K562 (cell line): Measurements from ENCODE around the gene CAMSAP3. TPM values are rescaled to one million over a fixed set of nuclear protein-coding genes. Genes with fewer than 3 reads are reported as not detected.

ENCODE experiments used
- BCL6 ChIP-seq: fragments of 250-450 bp; sonication (Bioruptor Pico); IDR thresholded peaks from 2 replicates; pipeline ENCODE4 v1.4.0; 2020
- BCLAF1 ChIP-seq, 2 experiments: fragments of 450-650 bp in 1 of 2; IDR thresholded peaks; 2 replicates each; pipeline ENCODE4 v1.6.1; 2011 to 2017; ENCODE audit warnings: low read depth in 2 of 2, antibody characterized with exemption in 1 of 2, borderline replicate concordance in 1 of 2, low read length in 1 of 2, mild to moderate bottlenecking in 1 of 2, mixed read lengths in 1 of 2; ENCODE audit not compliant: control insufficient read depth in 1 of 2
- CGGBP1 ChIP-seq: fragments of 250-450 bp; sonication (Bioruptor Pico); IDR thresholded peaks from 2 replicates; pipeline ENCODE4 v1.9.0; 2021; ENCODE audit warnings: mild to moderate bottlenecking
- CHD1 ChIP-seq: fragments of 200-600 bp; sonication (generic); IDR thresholded peaks from one replicate; pipeline ENCODE4 v1.6.1; 2012; ENCODE audit warnings: mild to moderate bottlenecking, moderate library complexity, low read length, inconsistent platforms
- ELF2 ChIP-seq: fragments of 250-450 bp; sonication (Bioruptor Pico); IDR thresholded peaks from 2 replicates; pipeline ENCODE4 v1.5.0; 2021; ENCODE audit warnings: mild to moderate bottlenecking
- ETS1 ChIP-seq: conservative IDR thresholded peaks from 2 replicates; pipeline ENCODE4 v1.6.1; 2011; ENCODE audit warnings: low read depth, mild to moderate bottlenecking, low read length; ENCODE audit not compliant: control insufficient read depth
- KLF1 ChIP-seq: fragments of 450-650 bp; IDR thresholded peaks from 2 replicates; pipeline ENCODE4 v1.6.1; 2016; ENCODE audit warnings: missing genetic modification characterization, missing compliant biosample characterization
- NFRKB ChIP-seq: fragments of 450-650 bp; IDR thresholded peaks from 2 replicates; pipeline ENCODE4 v1.6.1; 2016; ENCODE audit warnings: low read depth
- SIN3A ChIP-seq, 2 experiments: fragments of 150-350 bp in 1 of 2; IDR thresholded peaks; 2 replicates each; pipeline ENCODE4 v1.6.1; 2011 to 2016; ENCODE audit warnings: borderline replicate concordance in 2 of 2, low read depth in 2 of 2, low read length in 2 of 2, mild to moderate bottlenecking in 2 of 2, moderate library complexity in 2 of 2; ENCODE audit not compliant: control insufficient read depth in 1 of 2
- SIN3B ChIP-seq: fragments of 450-650 bp; IDR thresholded peaks from 2 replicates; pipeline ENCODE4 v1.6.1; 2017; ENCODE audit warnings: low read depth, mild to moderate bottlenecking, moderate library complexity
- ZBTB26 ChIP-seq: fragments of 450-650 bp; formaldehyde crosslinking; IDR thresholded peaks from 2 replicates; pipeline ENCODE4 v1.4.0; 2022; ENCODE audit warnings: missing genetic modification characterization
- ZNF133 ChIP-seq: fragments of 250-450 bp; sonication (Bioruptor Pico); IDR thresholded peaks from 2 replicates; pipeline ENCODE4 v1.4.0; 2020; ENCODE audit warnings: mild to moderate bottlenecking
- ZNF165 ChIP-seq: fragments of 250-450 bp; sonication (Bioruptor Pico); IDR thresholded peaks from 2 replicates; pipeline ENCODE4 v1.4.0; 2020; ENCODE audit warnings: borderline replicate concordance
- ZNF384 ChIP-seq: IDR thresholded peaks from 2 replicates; pipeline ENCODE4 v1.6.1; 2012; ENCODE audit warnings: low read depth, low read length, improper control_type of control experiment
- ZNF644 ChIP-seq: fragments of 200-800 bp; sonication (Bioruptor generic); IDR thresholded peaks from 2 replicates; pipeline ENCODE4 v1.6.1; 2016; ENCODE audit warnings: low read depth, missing genetic modification characterization, missing compliant biosample characterization
- ZNF717 ChIP-seq: fragments of 250-450 bp; sonication (Bioruptor Pico); IDR thresholded peaks from 2 replicates; pipeline ENCODE4 v1.5.0; 2021
- polyA plus RNA-seq, 8 experiments: library from polyadenylated mRNA; depleted of rRNA in 4 of 8; stranded (reverse) in 5 of 8; unstranded in 3 of 8; fragments of >200 nt; fragmentation: Nextera tagmentation in 2 of 8; fragmentation: Illumina TruSeq in 1 of 8; extraction: Ambion mirVana in 2 of 8; extraction: Trizol in 1 of 8; gene quantifications; 2 replicates each; pipeline versions ENCODE4 v1.2.1 to v1.2.3, GENCODE V29; 2011 to 2014; ENCODE audit warnings: inconsistent platforms in 1 of 8, missing spikeins in 1 of 8
- total RNA-seq, 7 experiments: library from RNA; depleted of rRNA in 6 of 7; stranded (reverse); fragments of >200 nt in 6 of 7; fragmentation: Illumina TruSeq in 2 of 7; extraction: Trizol in 2 of 7; gene quantifications; 2 replicates each; pipeline versions ENCODE4 v1.2.1 to v1.2.3, GENCODE V29; 2011 to 2021; ENCODE audit warnings: low replicate concordance in 1 of 7
- TF ChIP-seq, protein P1 (sequence below), 2 experiments: fragments of 450-650 bp; IDR thresholded peaks; 2 replicates each; pipeline ENCODE4 v1.6.1; 2018; ENCODE audit warnings: mild to moderate bottlenecking in 2 of 2, low read depth in 1 of 2; ENCODE audit not compliant: partially characterized antibody in 2 of 2

CAMSAP3 gene
- total and polyA plus RNA-seq, 9 of the 15 experiments (the other 6 are each of a cell fraction or from before 2014, with no cell fraction given) = 0.01 to 0.89 (median 0.22) TPM; not detected in 1

- TF ChIP-seq, protein P1, sequence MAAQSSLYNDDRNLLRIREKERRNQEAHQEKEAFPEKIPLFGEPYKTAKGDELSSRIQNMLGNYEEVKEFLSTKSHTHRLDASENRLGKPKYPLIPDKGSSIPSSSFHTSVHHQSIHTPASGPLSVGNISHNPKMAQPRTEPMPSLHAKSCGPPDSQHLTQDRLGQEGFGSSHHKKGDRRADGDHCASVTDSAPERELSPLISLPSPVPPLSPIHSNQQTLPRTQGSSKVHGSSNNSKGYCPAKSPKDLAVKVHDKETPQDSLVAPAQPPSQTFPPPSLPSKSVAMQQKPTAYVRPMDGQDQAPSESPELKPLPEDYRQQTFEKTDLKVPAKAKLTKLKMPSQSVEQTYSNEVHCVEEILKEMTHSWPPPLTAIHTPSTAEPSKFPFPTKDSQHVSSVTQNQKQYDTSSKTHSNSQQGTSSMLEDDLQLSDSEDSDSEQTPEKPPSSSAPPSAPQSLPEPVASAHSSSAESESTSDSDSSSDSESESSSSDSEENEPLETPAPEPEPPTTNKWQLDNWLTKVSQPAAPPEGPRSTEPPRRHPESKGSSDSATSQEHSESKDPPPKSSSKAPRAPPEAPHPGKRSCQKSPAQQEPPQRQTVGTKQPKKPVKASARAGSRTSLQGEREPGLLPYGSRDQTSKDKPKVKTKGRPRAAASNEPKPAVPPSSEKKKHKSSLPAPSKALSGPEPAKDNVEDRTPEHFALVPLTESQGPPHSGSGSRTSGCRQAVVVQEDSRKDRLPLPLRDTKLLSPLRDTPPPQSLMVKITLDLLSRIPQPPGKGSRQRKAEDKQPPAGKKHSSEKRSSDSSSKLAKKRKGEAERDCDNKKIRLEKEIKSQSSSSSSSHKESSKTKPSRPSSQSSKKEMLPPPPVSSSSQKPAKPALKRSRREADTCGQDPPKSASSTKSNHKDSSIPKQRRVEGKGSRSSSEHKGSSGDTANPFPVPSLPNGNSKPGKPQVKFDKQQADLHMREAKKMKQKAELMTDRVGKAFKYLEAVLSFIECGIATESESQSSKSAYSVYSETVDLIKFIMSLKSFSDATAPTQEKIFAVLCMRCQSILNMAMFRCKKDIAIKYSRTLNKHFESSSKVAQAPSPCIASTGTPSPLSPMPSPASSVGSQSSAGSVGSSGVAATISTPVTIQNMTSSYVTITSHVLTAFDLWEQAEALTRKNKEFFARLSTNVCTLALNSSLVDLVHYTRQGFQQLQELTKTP (IDR thresholded peaks at IDR 0.05; ENCODE audit: low read depth in 1 of 2, partially characterized antibody in 2 of 2) = peak in 1 of 2 experiments; percentile 99
- TF ChIP-seq ZBTB26 (CRISPR knock-in tag) (no peak), CGGBP1 (CRISPR knock-in tag) (no peak), CHD1 (no peak), ZNF165 (CRISPR knock-in tag) (no peak), ZNF644 (tag) (no peak), ZNF717 (CRISPR knock-in tag) (no peak), ELF2 (CRISPR knock-in tag) (no peak), NFRKB (no peak), KLF1 (tag) (0 out of 2 replicates have a peak, but pooled peaks have one; percentile 30), SIN3A (IDR thresholded peaks at IDR 0.05; ENCODE audit: borderline replicate concordance in 2 of 2, control insufficient read depth in 1 of 2, low read depth in 2 of 2, low read length in 2 of 2) (no peak), BCL6 (CRISPR knock-in tag) (no peak), BCLAF1 (IDR thresholded peaks at IDR 0.05; ENCODE audit: borderline replicate concordance in 1 of 2, control insufficient read depth in 1 of 2, low read depth in 2 of 2, low read length in 1 of 2) (peak in 1 of 2 experiments; percentile 85; a peak in 1 of 4 replicates), ZNF384 (no peak), ZNF133 (no peak), SIN3B (no peak), ETS1 (peak; percentile 99)
Measured at GRCh38 chr19:7550987-7551761, 44.5 kb upstream of the CAMSAP3 start (continued).
